ENCODE measurements around the gene IL20.

IL20 gene

GRCh38 chr1:206904423-206905142 lies 39.2 kb downstream of the IL20 start:
- DNase-seq = no peak

GRCh38 chr1:206905295-206906164 lies 40.1 kb downstream of the IL20 start:
- DNase-seq = no peak

GRCh38 chr1:206907304-206907991 lies 42.0 kb downstream of the IL20 start:
- DNase-seq = no peak

- DNase-seq = no peak
Measured at GRCh38 chr1:206908038-206908437, 42.6 kb downstream of the IL20 start.

GRCh38 chr1:206909161-206909882 lies 43.9 kb downstream of the IL20 start:
- peak; percentile 75 for DNase-seq

GRCh38 chr1:206909883-206910318 lies 44.5 kb downstream of the IL20 start:
- no peak for DNase-seq

- DNase-seq = no peak
Measured at GRCh38 chr1:206911064-206911663, 45.7 kb downstream of the IL20 start.

- peak; percentile 44 for DNase-seq
Measured at GRCh38 chr1:206912445-206913095, 47.1 kb downstream of the IL20 start.

- DNase-seq = no peak
Measured at GRCh38 chr1:206913766-206914537, 48.5 kb downstream of the IL20 start.

GRCh38 chr1:206915030-206915735 lies 49.8 kb downstream of the IL20 start:
- no peak for DNase-seq

- no peak for DNase-seq
Measured at GRCh38 chr1:206916000-206916709, 50.7 kb downstream of the IL20 start.

GRCh38 chr1:206918076-206918475 lies 52.7 kb downstream of the IL20 start:
- DNase-seq = no peak
